Smooth muscle cell (in vitro differentiated cells): ENCODE results near the gene TUBGCP3. TPM values are rescaled to one million over a fixed set of nuclear protein-coding genes. Genes with fewer than 3 reads are reported as not detected.

Source experiments
- DNase-seq: peaks from one replicate; lab custom pipeline; 2025; ENCODE audit not compliant: unreplicated experiment; lab: John Stamatoyannopoulos, UW
- H2AFZ ChIP-seq: fragments of 200-600 bp; sonication (generic); 2 replicates; pipeline ENCODE4 v1.6.0; 2016; ENCODE audit warnings: antibody characterized with exemption, low read depth, mild to moderate bottlenecking
- H3F3A ChIP-seq: fragments of 200-600 bp; sonication (generic); 2 replicates; pipeline ENCODE4 v1.6.0; 2017; ENCODE audit warnings: antibody characterized with exemption, low read depth
- H3K27ac ChIP-seq: fragments of 200-600 bp; sonication (generic); 2 replicates; pipeline ENCODE4 v1.5.1; 2016; ENCODE audit warnings: low read depth, mild to moderate bottlenecking
- H3K27me3 ChIP-seq: fragments of 200-600 bp; sonication (generic); 2 replicates; pipeline ENCODE4 v1.6.1; 2016; ENCODE audit warnings: low read depth, mild to moderate bottlenecking
- H3K36me3 ChIP-seq: fragments of 200-600 bp; sonication (generic); 2 replicates; pipeline ENCODE4 v1.5.1; 2016; ENCODE audit warnings: low read depth
- H3K4me1 ChIP-seq: fragments of 200-600 bp; sonication (generic); 2 replicates; pipeline ENCODE4 v1.5.1; 2016; ENCODE audit warnings: low read depth
- H3K4me2 ChIP-seq: fragments of 200-600 bp; sonication (generic); 2 replicates; pipeline ENCODE4 v1.6.0; 2016; ENCODE audit warnings: mild to moderate bottlenecking
- H3K4me3 ChIP-seq: fragments of 200-600 bp; sonication (generic); 2 replicates; pipeline ENCODE4 v1.5.1; 2016; ENCODE audit warnings: mild to moderate bottlenecking
- H3K79me2 ChIP-seq: fragments of 200-600 bp; sonication (generic); 2 replicates; pipeline ENCODE4 v1.6.0; 2016; ENCODE audit warnings: low read depth, mild to moderate bottlenecking
- H3K9ac ChIP-seq: fragments of 200-600 bp; sonication (generic); 2 replicates; pipeline ENCODE4 v1.6.0; 2016; ENCODE audit warnings: low read depth
- H3K9me3 ChIP-seq: fragments of 200-600 bp; sonication (generic); replicated peaks from 2 replicates; pipeline ENCODE4 v1.5.1; 2016; ENCODE audit warnings: low read depth
- H4K20me1 ChIP-seq: fragments of 200-600 bp; sonication (generic); 2 replicates; pipeline ENCODE4 v1.6.0; 2016; ENCODE audit warnings: low read depth
- WGBS: methylation state at CpG from one replicate; pipeline ENCODE4 v1.1.7; 2016; ENCODE audit warnings: low lambda C conversion rate; 5-methylcytosine and 5-hydroxymethylcytosine counted together
- polyA plus RNA-seq: library from polyadenylated mRNA; unstranded; fragments of >200 nt; fragmentation: Nextera tagmentation; extraction: Ambion mirVana; gene quantifications from 2 replicates; pipeline ENCODE4 v1.2.1, GENCODE V29; 2016
- total RNA-seq: library from RNA; depleted of rRNA; stranded (reverse); fragments of >200 nt; gene quantifications from 2 replicates; pipeline ENCODE4 v1.2.3, GENCODE V29; 2014
- TF ChIP-seq, protein P1 (sequence below): fragments of 200-600 bp; sonication (generic); IDR thresholded peaks from 2 replicates; pipeline ENCODE4 v1.5.1; 2017; ENCODE audit warnings: borderline replicate concordance, mild to moderate bottlenecking, antibody characterized with exemption; ENCODE audit not compliant: insufficient read depth, poor library complexity, severe bottlenecking

The TUBGCP3 gene
- total and polyA plus RNA-seq, 2 experiments from 2014 or later = 9.4 to 12.4 TPM

- peak overlapping the region; percentile 96 for H3K4me3 ChIP-seq
- H3K9ac ChIP-seq = peak overlapping the region; percentile 89
- peaks cover 19% of the 10 kb centered on the region for H3F3A ChIP-seq
- 89% methylated on average over 33 of the region's 33 CpGs for WGBS
- no peaks in the 10 kb centered on the region for H3K27me3 ChIP-seq
- H2AFZ ChIP-seq = peak overlapping the region; percentile 95
- H3K27ac ChIP-seq = peak overlapping the region; percentile 86
- TF ChIP-seq, protein P1, sequence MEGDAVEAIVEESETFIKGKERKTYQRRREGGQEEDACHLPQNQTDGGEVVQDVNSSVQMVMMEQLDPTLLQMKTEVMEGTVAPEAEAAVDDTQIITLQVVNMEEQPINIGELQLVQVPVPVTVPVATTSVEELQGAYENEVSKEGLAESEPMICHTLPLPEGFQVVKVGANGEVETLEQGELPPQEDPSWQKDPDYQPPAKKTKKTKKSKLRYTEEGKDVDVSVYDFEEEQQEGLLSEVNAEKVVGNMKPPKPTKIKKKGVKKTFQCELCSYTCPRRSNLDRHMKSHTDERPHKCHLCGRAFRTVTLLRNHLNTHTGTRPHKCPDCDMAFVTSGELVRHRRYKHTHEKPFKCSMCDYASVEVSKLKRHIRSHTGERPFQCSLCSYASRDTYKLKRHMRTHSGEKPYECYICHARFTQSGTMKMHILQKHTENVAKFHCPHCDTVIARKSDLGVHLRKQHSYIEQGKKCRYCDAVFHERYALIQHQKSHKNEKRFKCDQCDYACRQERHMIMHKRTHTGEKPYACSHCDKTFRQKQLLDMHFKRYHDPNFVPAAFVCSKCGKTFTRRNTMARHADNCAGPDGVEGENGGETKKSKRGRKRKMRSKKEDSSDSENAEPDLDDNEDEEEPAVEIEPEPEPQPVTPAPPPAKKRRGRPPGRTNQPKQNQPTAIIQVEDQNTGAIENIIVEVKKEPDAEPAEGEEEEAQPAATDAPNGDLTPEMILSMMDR = no peak
- H3K79me2 ChIP-seq = peaks cover 22% of the 10 kb centered on the region
- no peak for DNase-seq
- H3K4me2 ChIP-seq = peak overlapping the region; percentile 98
- H3K36me3 ChIP-seq = no peaks in the 10 kb centered on the region
- no peaks in the 10 kb centered on the region for H3K9me3 ChIP-seq
- H3K4me1 ChIP-seq = peaks cover 13% of the 10 kb centered on the region
- peaks cover 2% of the 10 kb centered on the region for H4K20me1 ChIP-seq
Observed at GRCh38 chr13:112588490-112589297, 741 bp upstream of the TUBGCP3 start.

DNA sequence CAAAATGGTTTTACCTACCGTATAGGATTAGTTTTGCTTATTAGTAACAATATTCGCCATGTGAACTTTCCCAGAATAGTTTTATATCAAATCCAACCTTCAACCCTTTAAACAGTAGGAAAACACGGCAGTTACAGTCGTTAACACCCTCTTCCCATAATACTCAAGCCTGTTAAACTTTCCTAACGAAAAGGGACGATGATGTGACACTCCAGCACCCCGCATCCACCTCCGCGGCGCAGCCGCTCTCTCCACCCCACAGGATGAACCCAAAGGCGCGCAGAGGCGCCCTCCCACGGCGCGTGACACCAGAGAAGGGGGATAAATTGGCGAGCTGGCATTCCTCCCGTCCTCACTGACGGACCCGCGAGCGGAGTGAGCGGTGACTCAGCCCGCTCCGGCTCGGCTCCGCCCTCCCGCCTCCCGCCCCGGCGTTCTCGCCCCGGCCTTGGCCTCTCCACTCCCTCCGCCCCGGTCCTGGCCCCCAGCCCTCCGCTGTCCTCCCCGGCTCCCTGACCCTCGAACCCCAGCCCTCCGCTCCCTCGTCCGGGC lies 665 bp downstream of the TUBGCP3 start:
- WGBS = 1% methylated on average over 23 of the region's 42 CpGs
- DNase-seq = peak; percentile 73
- TF ChIP-seq, protein P1 = no peak
- H4K20me1 ChIP-seq = peaks cover 8% of the 10 kb centered on the region
- H2AFZ ChIP-seq = peak overlapping the region; percentile 95
- H3K79me2 ChIP-seq = peaks cover 34% of the 10 kb centered on the region
- peaks cover 19% of the 10 kb centered on the region for H3F3A ChIP-seq
- H3K9ac ChIP-seq = peak overlapping the region; percentile 89
- no peaks in the 10 kb centered on the region for H3K9me3 ChIP-seq
- peak overlapping the region; percentile 98 for H3K4me2 ChIP-seq
- H3K36me3 ChIP-seq = no peaks in the 10 kb centered on the region
- peaks cover 13% of the 10 kb centered on the region for H3K4me1 ChIP-seq
- peak overlapping the region; percentile 86 for H3K27ac ChIP-seq
- peak overlapping the region; percentile 96 for H3K4me3 ChIP-seq
- no peaks in the 10 kb centered on the region for H3K27me3 ChIP-seq

DNA sequence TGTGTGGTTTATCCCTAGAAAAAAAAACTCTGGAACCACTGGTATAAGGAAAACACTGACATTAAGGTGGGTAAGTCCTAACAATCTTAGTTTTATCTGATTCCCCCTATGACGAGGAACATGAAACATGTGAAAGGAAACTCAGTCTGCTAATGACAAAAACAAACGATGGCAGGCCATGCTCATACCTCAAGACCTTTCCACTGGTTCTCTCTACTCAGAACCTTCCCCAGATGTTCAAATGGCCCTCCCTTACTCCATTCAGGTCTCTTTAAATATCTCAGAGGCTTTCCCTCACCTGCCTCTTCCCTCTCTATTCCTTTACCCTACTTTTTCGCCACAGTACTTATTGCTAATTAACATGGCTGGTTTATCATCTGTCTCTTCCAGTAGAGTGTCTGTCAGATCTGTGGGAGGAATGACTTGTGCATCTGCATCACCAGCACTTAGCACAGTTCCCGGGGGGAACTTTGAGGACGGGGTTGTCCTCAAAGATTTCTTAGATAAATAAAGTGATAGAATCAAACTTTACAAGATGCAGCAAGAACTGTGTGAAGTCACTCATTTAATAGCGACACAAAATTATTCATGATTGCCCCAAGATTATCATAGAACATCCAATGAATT lies 1.5 kb downstream of the TUBGCP3 start:
- H3K27ac ChIP-seq = no peak overlapping the region
- TF ChIP-seq, protein P1 = no peak
- no peak for DNase-seq
- peak overlapping the region; percentile 94 for H2AFZ ChIP-seq
- H3K4me1 ChIP-seq = peaks cover 13% of the 10 kb centered on the region
- peaks cover 12% of the 10 kb centered on the region for H4K20me1 ChIP-seq
- H3K4me3 ChIP-seq = peak overlapping the region; percentile 96
- peaks cover 42% of the 10 kb centered on the region for H3K79me2 ChIP-seq
- H3K4me2 ChIP-seq = peak overlapping the region; percentile 98
- H3F3A ChIP-seq = peaks cover 19% of the 10 kb centered on the region
- no peaks in the 10 kb centered on the region for H3K36me3 ChIP-seq
- H3K9ac ChIP-seq = no peak overlapping the region
- H3K9me3 ChIP-seq = no peaks in the 10 kb centered on the region
- H3K27me3 ChIP-seq = no peaks in the 10 kb centered on the region
- 86% methylated on average over 6 of the region's 6 CpGs for WGBS
